ENCODE results near the gene PLXDC1. TPM values are rescaled to one million over a fixed set of nuclear protein-coding genes. Genes with fewer than 3 reads are reported as not detected.

The PLXDC1 gene
- total and polyA plus RNA-seq, 2 of the 13 experiments (the other 11 are each of a cell fraction or from before 2014, with no cell fraction given): not detected

DNA sequence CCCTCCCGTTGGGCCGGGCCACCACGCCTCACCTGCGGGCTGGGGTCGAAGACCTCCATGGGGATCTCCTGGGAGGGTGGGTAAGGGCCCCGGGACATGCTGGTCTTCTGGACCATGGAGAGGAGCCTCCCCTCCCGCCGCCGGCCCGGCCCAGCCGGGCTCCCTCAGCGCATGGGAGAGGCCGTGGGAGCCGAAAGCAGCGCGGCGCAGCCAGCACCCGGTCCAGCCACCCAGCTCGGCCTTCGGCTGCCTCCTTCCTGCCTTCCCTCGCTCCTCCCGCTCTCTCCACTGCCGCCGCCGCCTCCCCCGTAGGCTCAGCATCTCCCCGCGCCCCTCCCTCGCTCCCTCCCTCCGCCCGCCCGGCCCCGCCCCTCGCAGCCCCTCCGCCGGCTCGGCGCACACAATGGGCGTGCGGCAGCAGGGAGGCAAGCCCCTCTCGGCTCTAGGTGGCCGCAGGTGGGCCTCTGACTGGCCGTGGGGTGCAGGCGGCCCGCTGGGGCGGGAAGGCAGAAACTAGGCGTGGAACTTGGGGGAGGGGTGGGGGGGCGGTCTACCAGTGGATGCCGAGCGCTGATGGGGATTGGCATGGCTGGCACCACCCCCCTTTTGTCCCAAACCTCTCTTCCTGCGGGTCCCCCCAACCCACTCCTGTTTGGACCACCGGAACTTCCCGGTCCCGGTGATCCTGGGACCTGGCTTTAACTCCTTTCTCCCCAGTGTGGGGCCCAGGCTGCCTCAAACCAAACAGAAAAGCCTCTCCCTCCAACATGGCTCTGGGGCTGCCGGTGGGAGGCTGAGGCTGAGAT, 46.1 kb upstream of the PLXDC1 start, which contains the start of gene CACNB1 (continued):
- TF ChIP-seq, protein P1, sequence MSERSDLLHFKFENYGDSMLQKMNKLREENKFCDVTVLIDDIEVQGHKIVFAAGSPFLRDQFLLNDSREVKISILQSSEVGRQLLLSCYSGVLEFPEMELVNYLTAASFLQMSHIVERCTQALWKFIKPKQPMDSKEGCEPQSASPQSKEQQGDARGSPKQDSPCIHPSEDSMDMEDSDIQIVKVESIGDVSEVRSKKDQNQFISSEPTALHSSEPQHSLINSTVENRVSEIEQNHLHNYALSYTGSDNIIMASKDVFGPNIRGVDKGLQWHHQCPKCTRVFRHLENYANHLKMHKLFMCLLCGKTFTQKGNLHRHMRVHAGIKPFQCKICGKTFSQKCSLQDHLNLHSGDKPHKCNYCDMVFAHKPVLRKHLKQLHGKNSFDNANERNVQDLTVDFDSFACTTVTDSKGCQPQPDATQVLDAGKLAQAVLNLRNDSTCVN (CRISPR knock-in tag; IDR thresholded peaks at IDR 0.05; ENCODE audit: borderline replicate concordance): no peak; the same call in 1 of the 2 replicates
- TF ChIP-seq ARNTL (CRISPR knock-in tag; IDR thresholded peaks at IDR 0.05) (no peak), HOXA7 (CRISPR knock-in tag; IDR thresholded peaks at IDR 0.05) (0 out of 2 replicates have a peak, but pooled peaks have one; percentile 49), ZNF33A (CRISPR knock-in tag; IDR thresholded peaks at IDR 0.05; ENCODE audit: borderline replicate concordance) (no peak), ZSCAN21 (CRISPR knock-in tag; IDR thresholded peaks at IDR 0.05; ENCODE audit: borderline replicate concordance) (0 out of 2 replicates have a peak, but pooled peaks have one; percentile 58)
- TF ChIP-seq, protein P2, sequence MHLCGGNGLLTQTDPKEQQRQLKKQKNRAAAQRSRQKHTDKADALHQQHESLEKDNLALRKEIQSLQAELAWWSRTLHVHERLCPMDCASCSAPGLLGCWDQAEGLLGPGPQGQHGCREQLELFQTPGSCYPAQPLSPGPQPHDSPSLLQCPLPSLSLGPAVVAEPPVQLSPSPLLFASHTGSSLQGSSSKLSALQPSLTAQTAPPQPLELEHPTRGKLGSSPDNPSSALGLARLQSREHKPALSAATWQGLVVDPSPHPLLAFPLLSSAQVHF (CRISPR knock-in tag; IDR thresholded peaks at IDR 0.05): peak; percentile 9; the same call in 1 of the 2 replicates
- TF ChIP-seq, protein P3, sequence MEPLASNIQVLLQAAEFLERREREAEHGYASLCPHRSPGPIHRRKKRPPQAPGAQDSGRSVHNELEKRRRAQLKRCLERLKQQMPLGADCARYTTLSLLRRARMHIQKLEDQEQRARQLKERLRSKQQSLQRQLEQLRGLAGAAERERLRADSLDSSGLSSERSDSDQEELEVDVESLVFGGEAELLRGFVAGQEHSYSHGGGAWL (CRISPR knock-in tag; IDR thresholded peaks at IDR 0.05): peak; percentile 48; the same call in 1 of the 2 replicates
- TF ChIP-seq, protein P4, sequence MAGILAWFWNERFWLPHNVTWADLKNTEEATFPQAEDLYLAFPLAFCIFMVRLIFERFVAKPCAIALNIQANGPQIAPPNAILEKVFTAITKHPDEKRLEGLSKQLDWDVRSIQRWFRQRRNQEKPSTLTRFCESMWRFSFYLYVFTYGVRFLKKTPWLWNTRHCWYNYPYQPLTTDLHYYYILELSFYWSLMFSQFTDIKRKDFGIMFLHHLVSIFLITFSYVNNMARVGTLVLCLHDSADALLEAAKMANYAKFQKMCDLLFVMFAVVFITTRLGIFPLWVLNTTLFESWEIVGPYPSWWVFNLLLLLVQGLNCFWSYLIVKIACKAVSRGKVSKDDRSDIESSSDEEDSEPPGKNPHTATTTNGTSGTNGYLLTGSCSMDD (CRISPR knock-in tag; IDR thresholded peaks at IDR 0.05): no peak
- TF ChIP-seq, protein P5, sequence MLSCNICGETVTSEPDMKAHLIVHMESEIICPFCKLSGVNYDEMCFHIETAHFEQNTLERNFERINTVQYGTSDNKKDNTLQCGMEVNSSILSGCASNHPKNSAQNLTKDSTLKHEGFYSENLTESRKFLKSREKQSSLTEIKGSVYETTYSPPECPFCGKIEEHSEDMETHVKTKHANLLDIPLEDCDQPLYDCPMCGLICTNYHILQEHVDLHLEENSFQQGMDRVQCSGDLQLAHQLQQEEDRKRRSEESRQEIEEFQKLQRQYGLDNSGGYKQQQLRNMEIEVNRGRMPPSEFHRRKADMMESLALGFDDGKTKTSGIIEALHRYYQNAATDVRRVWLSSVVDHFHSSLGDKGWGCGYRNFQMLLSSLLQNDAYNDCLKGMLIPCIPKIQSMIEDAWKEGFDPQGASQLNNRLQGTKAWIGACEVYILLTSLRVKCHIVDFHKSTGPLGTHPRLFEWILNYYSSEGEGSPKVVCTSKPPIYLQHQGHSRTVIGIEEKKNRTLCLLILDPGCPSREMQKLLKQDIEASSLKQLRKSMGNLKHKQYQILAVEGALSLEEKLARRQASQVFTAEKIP (CRISPR knock-in tag; IDR thresholded peaks at IDR 0.05; ENCODE audit: borderline replicate concordance): no peak
- TF ChIP-seq, protein P6, sequence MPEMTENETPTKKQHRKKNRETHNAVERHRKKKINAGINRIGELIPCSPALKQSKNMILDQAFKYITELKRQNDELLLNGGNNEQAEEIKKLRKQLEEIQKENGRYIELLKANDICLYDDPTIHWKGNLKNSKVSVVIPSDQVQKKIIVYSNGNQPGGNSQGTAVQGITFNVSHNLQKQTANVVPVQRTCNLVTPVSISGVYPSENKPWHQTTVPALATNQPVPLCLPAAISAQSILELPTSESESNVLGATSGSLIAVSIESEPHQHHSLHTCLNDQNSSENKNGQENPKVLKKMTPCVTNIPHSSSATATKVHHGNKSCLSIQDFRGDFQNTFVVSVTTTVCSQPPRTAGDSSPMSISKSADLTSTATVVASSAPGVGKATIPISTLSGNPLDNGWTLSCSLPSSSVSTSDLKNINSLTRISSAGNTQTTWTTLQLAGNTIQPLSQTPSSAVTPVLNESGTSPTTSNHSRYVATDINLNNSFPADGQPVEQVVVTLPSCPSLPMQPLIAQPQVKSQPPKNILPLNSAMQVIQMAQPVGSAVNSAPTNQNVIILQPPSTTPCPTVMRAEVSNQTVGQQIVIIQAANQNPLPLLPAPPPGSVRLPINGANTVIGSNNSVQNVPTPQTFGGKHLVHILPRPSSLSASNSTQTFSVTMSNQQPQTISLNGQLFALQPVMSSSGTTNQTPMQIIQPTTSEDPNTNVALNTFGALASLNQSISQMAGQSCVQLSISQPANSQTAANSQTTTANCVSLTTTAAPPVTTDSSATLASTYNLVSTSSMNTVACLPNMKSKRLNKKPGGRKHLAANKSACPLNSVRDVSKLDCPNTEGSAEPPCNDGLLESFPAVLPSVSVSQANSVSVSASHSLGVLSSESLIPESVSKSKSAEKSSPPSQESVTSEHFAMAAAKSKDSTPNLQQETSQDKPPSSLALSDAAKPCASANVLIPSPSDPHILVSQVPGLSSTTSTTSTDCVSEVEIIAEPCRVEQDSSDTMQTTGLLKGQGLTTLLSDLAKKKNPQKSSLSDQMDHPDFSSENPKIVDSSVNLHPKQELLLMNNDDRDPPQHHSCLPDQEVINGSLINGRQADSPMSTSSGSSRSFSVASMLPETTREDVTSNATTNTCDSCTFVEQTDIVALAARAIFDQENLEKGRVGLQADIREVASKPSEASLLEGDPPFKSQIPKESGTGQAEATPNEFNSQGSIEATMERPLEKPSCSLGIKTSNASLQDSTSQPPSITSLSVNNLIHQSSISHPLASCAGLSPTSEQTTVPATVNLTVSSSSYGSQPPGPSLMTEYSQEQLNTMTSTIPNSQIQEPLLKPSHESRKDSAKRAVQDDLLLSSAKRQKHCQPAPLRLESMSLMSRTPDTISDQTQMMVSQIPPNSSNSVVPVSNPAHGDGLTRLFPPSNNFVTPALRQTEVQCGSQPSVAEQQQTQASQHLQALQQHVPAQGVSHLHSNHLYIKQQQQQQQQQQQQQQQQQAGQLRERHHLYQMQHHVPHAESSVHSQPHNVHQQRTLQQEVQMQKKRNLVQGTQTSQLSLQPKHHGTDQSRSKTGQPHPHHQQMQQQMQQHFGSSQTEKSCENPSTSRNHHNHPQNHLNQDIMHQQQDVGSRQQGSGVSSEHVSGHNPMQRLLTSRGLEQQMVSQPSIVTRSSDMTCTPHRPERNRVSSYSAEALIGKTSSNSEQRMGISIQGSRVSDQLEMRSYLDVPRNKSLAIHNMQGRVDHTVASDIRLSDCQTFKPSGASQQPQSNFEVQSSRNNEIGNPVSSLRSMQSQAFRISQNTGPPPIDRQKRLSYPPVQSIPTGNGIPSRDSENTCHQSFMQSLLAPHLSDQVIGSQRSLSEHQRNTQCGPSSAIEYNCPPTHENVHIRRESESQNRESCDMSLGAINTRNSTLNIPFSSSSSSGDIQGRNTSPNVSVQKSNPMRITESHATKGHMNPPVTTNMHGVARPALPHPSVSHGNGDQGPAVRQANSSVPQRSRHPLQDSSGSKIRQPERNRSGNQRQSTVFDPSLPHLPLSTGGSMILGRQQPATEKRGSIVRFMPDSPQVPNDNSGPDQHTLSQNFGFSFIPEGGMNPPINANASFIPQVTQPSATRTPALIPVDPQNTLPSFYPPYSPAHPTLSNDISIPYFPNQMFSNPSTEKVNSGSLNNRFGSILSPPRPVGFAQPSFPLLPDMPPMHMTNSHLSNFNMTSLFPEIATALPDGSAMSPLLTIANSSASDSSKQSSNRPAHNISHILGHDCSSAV (CRISPR knock-in tag; IDR thresholded peaks at IDR 0.05; ENCODE audit: borderline replicate concordance): no peak
